Choroid plexus epithelial cell (primary cell): Measurements from ENCODE around the gene KIT.
"Not testable (repeated sequence)": the region's sequence is repeated elsewhere in the genome, so short reads cannot be mapped to it uniquely, and the experiment has no call there.

Experiments
- DNase-seq: peaks from one replicate; pipeline ENCODE4 v3.0.0-alpha.2; 2010; ENCODE audit warnings: low read depth
- H3K4me3 ChIP-seq: 2 replicates; pipeline ENCODE4 v1.5.1; 2011; ENCODE audit warnings: low read depth, mild to moderate bottlenecking, control low read depth, low read length, moderate library complexity
- CTCF ChIP-seq: conservative IDR thresholded peaks from 2 replicates; pipeline ENCODE4 v1.5.1; 2011; ENCODE audit warnings: low read depth, mild to moderate bottlenecking, control low read depth, inconsistent platforms, low read length, moderate library complexity

The KIT gene

GRCh38 chr4:54657551-54658251 lies at the start of gene KIT:
TSS of gene KIT (plus strand) at chr4:54657957. CDS start at chr4:54658015, 58 bp downstream.
- H3K4me3 ChIP-seq: peak within 1 kb of the TSS; percentile 58
- TF ChIP-seq CTCF: no peak
- peak; percentile 23 for DNase-seq

- no peak overlapping the region for H3K4me3 ChIP-seq
- no peak for DNase-seq
- TF ChIP-seq CTCF: no peak
These were observed 48.4 kb upstream of the KIT start for GRCh38 chr4:54609310-54609709.

GRCh38 chr4:54614149-54614548 lies 43.6 kb upstream of the KIT start:
- DNase-seq: no peak
- no peak for TF ChIP-seq CTCF
- no peak overlapping the region for H3K4me3 ChIP-seq

GRCh38 chr4:54620773-54621172 lies 37.0 kb upstream of the KIT start:
- no peak overlapping the region for H3K4me3 ChIP-seq
- TF ChIP-seq CTCF: no peak
- no peak for DNase-seq

- no peak for DNase-seq
- no peak overlapping the region for H3K4me3 ChIP-seq
- no peak for TF ChIP-seq CTCF
These were observed 32.4 kb upstream of the KIT start for GRCh38 chr4:54625391-54625790.

GRCh38 chr4:54626113-54626512 lies 31.6 kb upstream of the KIT start:
- DNase-seq: no peak
- no peak overlapping the region for H3K4me3 ChIP-seq
- TF ChIP-seq CTCF: no peak

GRCh38 chr4:54632537-54632936 lies 25.2 kb upstream of the KIT start:
- DNase-seq: no peak
- no peak overlapping the region for H3K4me3 ChIP-seq
- no peak for TF ChIP-seq CTCF

GRCh38 chr4:54633102-54633740 lies 24.5 kb upstream of the KIT start:
- not testable (repeated sequence) for DNase-seq

More at GRCh38 chr4:54633102-54633740, 24.5 kb upstream of the KIT start:
- not testable (repeated sequence) for H3K4me3 ChIP-seq
